GM19397 (cell line): Measurements from ENCODE around the gene DPH2.

Experiments used
- ATAC-seq: cut with Tn5 transposase; IDR thresholded peaks from one replicate; pipeline ENCODE4 v1.9.1; 2021; ENCODE audit warnings: mild to moderate bottlenecking, moderate library complexity; ENCODE audit not compliant: unreplicated experiment

The DPH2 gene

GRCh38 chr1:43981636-43982035 lies 11.8 kb downstream of the DPH2 start:
- ATAC-seq = no peak

- no peak for ATAC-seq
Observed at GRCh38 chr1:43982241-43982640, 12.4 kb downstream of the DPH2 start.

- no peak for ATAC-seq
Observed at GRCh38 chr1:43982808-43983207, 13.0 kb downstream of the DPH2 start.

- no peak for ATAC-seq
Observed at GRCh38 chr1:43983253-43983899, 13.6 kb downstream of the DPH2 start.

GRCh38 chr1:43984855-43985254 lies 15.0 kb downstream of the DPH2 start:
- ATAC-seq = no peak

GRCh38 chr1:43985984-43986595 lies 16.3 kb downstream of the DPH2 start:
- no peak for ATAC-seq

- ATAC-seq = no peak
Observed at GRCh38 chr1:43986712-43987111, 16.9 kb downstream of the DPH2 start.

GRCh38 chr1:43987159-43987902 lies 17.5 kb downstream of the DPH2 start:
- no peak for ATAC-seq

- no peak for ATAC-seq
Observed at GRCh38 chr1:43990271-43991199, 20.7 kb downstream of the DPH2 start.

- peak; percentile 6 for ATAC-seq
Observed at GRCh38 chr1:43991200-43991475, 21.3 kb downstream of the DPH2 start.

- ATAC-seq = peak; percentile 71
Observed at GRCh38 chr1:43991476-43992231, 21.8 kb downstream of the DPH2 start, which contains the start of gene CCDC24. CCDC24 (plus strand) TSS chr1:43991599; CDS start chr1:43991879, 280 bp downstream.

- no peak for ATAC-seq
Observed at GRCh38 chr1:43992232-43992995, 22.6 kb downstream of the DPH2 start.

- no peak for ATAC-seq
Observed at GRCh38 chr1:43993206-43993914, 23.6 kb downstream of the DPH2 start.

- ATAC-seq = no peak
Observed at GRCh38 chr1:43994071-43994470, 24.3 kb downstream of the DPH2 start.

GRCh38 chr1:43994794-43995790 lies 25.3 kb downstream of the DPH2 start:
- no peak for ATAC-seq

- no peak for ATAC-seq
Observed at GRCh38 chr1:43995984-43996732, 26.3 kb downstream of the DPH2 start.

GRCh38 chr1:43996733-43997115 lies 26.9 kb downstream of the DPH2 start:
- no peak for ATAC-seq
